ENCODE measurements around the gene PTPN12.
A peak's percentile ranks its signal among the peaks of the same experiment; 100 is the strongest.
"Not testable (repeated sequence)": the region's sequence is repeated elsewhere in the genome, so short reads cannot be mapped to it uniquely, and the experiment has no call there.

The PTPN12 gene

GRCh38 chr7:77649716-77650349, 112.7 kb downstream of the PTPN12 start:
- TF ChIP-seq CTCF (IDR thresholded peaks at IDR 0.05; ENCODE audit: low read depth, low read length, missing control alignments) = no peak
- no peak overlapping the region for H3K4me3 ChIP-seq (ENCODE audit: low read depth, low read length)
- DNase-seq (ENCODE audit: low read depth) = no peak

GRCh38 chr7:77651575-77652162, 114.6 kb downstream of the PTPN12 start:
- peak; percentile 65 for TF ChIP-seq CTCF (IDR thresholded peaks at IDR 0.05; ENCODE audit: low read depth, low read length, missing control alignments)

GRCh38 chr7:77652826-77653225, 115.7 kb downstream of the PTPN12 start:
- not testable (repeated sequence) for DNase-seq (ENCODE audit: low read depth); H3K4me3 ChIP-seq (ENCODE audit: low read depth, low read length)

More at GRCh38 chr7:77651575-77652162, 114.6 kb downstream of the PTPN12 start:
- H3K4me3 ChIP-seq (ENCODE audit: low read depth, low read length) = no peak overlapping the region
- DNase-seq (ENCODE audit: low read depth) = peak; percentile 12

- H3K4me3 ChIP-seq (ENCODE audit: low read depth, low read length) = no peak overlapping the region
- DNase-seq (ENCODE audit: low read depth) = no peak
- no peak for TF ChIP-seq CTCF (IDR thresholded peaks at IDR 0.05; ENCODE audit: low read depth, low read length, missing control alignments)
Measured at GRCh38 chr7:77653572-77653971, 116.5 kb downstream of the PTPN12 start.

- no peak for DNase-seq (ENCODE audit: low read depth)
- no peak for TF ChIP-seq CTCF (IDR thresholded peaks at IDR 0.05; ENCODE audit: low read depth, low read length, missing control alignments)
- H3K4me3 ChIP-seq (ENCODE audit: low read depth, low read length) = no peak overlapping the region
Measured at GRCh38 chr7:77655356-77655755, 118.3 kb downstream of the PTPN12 start.

GRCh38 chr7:77655836-77656455, 118.9 kb downstream of the PTPN12 start:
- no peak overlapping the region for H3K4me3 ChIP-seq (ENCODE audit: low read depth, low read length)
- no peak for DNase-seq (ENCODE audit: low read depth)
- no peak for TF ChIP-seq CTCF (IDR thresholded peaks at IDR 0.05; ENCODE audit: low read depth, low read length, missing control alignments)

- peak; percentile 10 for DNase-seq (ENCODE audit: low read depth)
- no peak overlapping the region for H3K4me3 ChIP-seq (ENCODE audit: low read depth, low read length)
- peak; percentile 50 for TF ChIP-seq CTCF (IDR thresholded peaks at IDR 0.05; ENCODE audit: low read depth, low read length, missing control alignments)
Measured at GRCh38 chr7:77657427-77658224, 120.5 kb downstream of the PTPN12 start.
